ENCODE measurements around the gene AMDHD2.

DNA sequence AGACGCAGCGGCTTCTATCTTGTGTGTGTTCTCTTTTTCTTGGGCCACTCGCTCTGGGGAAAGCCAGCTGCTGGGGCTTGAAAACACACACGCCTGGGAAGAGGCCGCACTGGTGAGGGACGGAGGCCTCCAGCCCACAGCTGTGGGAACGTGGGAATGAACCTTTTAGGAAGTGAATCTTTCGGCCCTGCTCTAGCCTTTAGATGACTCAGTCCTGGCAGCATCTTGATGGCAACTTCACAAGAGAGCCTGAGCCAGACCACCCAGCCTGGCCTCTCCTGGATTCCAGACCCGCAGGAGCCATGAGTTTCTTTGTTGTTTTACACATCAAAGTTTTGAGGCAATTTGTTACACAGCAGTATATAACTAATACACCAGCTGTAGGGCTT lies 15.4 kb downstream of the AMDHD2 start:
- TF ChIP-seq, protein P1, sequence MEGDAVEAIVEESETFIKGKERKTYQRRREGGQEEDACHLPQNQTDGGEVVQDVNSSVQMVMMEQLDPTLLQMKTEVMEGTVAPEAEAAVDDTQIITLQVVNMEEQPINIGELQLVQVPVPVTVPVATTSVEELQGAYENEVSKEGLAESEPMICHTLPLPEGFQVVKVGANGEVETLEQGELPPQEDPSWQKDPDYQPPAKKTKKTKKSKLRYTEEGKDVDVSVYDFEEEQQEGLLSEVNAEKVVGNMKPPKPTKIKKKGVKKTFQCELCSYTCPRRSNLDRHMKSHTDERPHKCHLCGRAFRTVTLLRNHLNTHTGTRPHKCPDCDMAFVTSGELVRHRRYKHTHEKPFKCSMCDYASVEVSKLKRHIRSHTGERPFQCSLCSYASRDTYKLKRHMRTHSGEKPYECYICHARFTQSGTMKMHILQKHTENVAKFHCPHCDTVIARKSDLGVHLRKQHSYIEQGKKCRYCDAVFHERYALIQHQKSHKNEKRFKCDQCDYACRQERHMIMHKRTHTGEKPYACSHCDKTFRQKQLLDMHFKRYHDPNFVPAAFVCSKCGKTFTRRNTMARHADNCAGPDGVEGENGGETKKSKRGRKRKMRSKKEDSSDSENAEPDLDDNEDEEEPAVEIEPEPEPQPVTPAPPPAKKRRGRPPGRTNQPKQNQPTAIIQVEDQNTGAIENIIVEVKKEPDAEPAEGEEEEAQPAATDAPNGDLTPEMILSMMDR (conservative IDR thresholded peaks at IDR 0.05; ENCODE audit: low read depth, low read length) = no peak
- TF ChIP-seq EZH2 (IDR thresholded peaks at IDR 0.05; ENCODE audit: low read length, unreplicated experiment) = no peak

All from PC-3 (cell line).